HG03025 (cell line): ENCODE data around the gene CHST9.
"Not testable (repeated sequence)": the region's sequence is repeated elsewhere in the genome, so short reads cannot be mapped to it uniquely, and the experiment has no call there.

Experiments
- ATAC-seq: cut with Tn5 transposase; IDR thresholded peaks from one replicate; pipeline ENCODE4 v1.9.1; 2021; ENCODE audit warnings: mild to moderate bottlenecking, moderate library complexity; ENCODE audit not compliant: unreplicated experiment, low FRiP score

The CHST9 gene

GRCh38 chr18:27108842-27109241 is 76.3 kb downstream of the CHST9 start:
- ATAC-seq, result no peak

- no peak for ATAC-seq
Observed at GRCh38 chr18:27104743-27105142, 80.4 kb downstream of the CHST9 start.

- ATAC-seq, result no peak
Observed at GRCh38 chr18:27094621-27095020, 90.5 kb downstream of the CHST9 start.

GRCh38 chr18:27093290-27093689 is 91.8 kb downstream of the CHST9 start:
- not testable (repeated sequence) for ATAC-seq

- ATAC-seq, result no peak
Observed at GRCh38 chr18:27081701-27082100, 103.4 kb downstream of the CHST9 start.

- no peak for ATAC-seq
Observed at GRCh38 chr18:27075828-27076227, 109.3 kb downstream of the CHST9 start.

GRCh38 chr18:27073404-27073830 is 111.7 kb downstream of the CHST9 start:
- ATAC-seq, result peak; percentile 99

- no peak for ATAC-seq
Observed at GRCh38 chr18:27064673-27065072, 120.4 kb downstream of the CHST9 start.

GRCh38 chr18:27062802-27063201 is 122.3 kb downstream of the CHST9 start:
- no peak for ATAC-seq

- ATAC-seq, result no peak
Observed at GRCh38 chr18:27061488-27062095, 123.5 kb downstream of the CHST9 start.

GRCh38 chr18:27057519-27058234 is 127.4 kb downstream of the CHST9 start:
- ATAC-seq, result no peak

GRCh38 chr18:27054926-27055325 is 130.2 kb downstream of the CHST9 start:
- ATAC-seq, result no peak

GRCh38 chr18:27049969-27050368 is 135.1 kb downstream of the CHST9 start:
- no peak for ATAC-seq

GRCh38 chr18:27045342-27045741 is 139.8 kb downstream of the CHST9 start:
- ATAC-seq, result no peak

GRCh38 chr18:27042177-27042576 is 142.9 kb downstream of the CHST9 start:
- ATAC-seq, result no peak

GRCh38 chr18:27040796-27041195 is 144.3 kb downstream of the CHST9 start:
- ATAC-seq, result no peak

- ATAC-seq, result no peak
Observed at GRCh38 chr18:27033722-27034121, 151.4 kb downstream of the CHST9 start.

GRCh38 chr18:27030421-27030820 is 154.7 kb downstream of the CHST9 start:
- no peak for ATAC-seq

GRCh38 chr18:27022477-27022876 is 162.6 kb downstream of the CHST9 start:
- ATAC-seq, result no peak

GRCh38 chr18:27017901-27018500 is 167.1 kb downstream of the CHST9 start:
- no peak for ATAC-seq

GRCh38 chr18:27014841-27015240 is 170.3 kb downstream of the CHST9 start:
- ATAC-seq, result no peak

- ATAC-seq, result no peak
Observed at GRCh38 chr18:27010784-27011183, 174.3 kb downstream of the CHST9 start.
